ENCODE results near the gene IRF2.

IRF2 gene

DNA sequence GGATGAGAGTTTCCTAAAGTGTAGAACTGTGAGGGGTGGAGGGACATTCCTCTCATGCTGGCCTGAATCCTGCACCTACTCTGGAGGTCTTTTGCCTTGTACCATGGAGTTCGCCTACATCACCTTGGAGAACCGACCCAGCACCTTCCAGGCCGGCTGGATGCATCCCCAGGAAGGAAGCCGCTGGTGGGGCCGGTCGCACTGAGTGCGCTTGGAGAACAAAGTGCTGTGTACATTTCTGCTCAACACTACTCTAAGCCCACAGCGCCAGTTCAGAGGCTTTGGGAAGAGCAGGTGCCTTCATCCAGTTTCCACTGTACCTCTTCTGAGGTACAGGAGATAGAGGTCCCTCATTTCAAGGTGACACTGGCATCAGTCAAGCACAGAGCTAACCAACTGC, 15.4 kb upstream of the IRF2 start:
- peaks cover 0 to 5% of the 10 kb centered on the region in 2 donors for H3K27me3 Mint-ChIP-seq
- no peaks in the 10 kb centered on the region for H3K9me3 Mint-ChIP-seq
- no peak overlapping the region for H3K27ac Mint-ChIP-seq
- no peak overlapping the region for H3K4me3 Mint-ChIP-seq
- H3K4me1 Mint-ChIP-seq (ENCODE audit: low read depth in 2 of 2) = no peaks in the 10 kb centered on the region
- no peak for DNase-seq
- no peak for ATAC-seq (replicated peaks)
- no peaks in the 10 kb centered on the region for H3K36me3 Mint-ChIP-seq (ENCODE audit: insufficient read depth)

DNA sequence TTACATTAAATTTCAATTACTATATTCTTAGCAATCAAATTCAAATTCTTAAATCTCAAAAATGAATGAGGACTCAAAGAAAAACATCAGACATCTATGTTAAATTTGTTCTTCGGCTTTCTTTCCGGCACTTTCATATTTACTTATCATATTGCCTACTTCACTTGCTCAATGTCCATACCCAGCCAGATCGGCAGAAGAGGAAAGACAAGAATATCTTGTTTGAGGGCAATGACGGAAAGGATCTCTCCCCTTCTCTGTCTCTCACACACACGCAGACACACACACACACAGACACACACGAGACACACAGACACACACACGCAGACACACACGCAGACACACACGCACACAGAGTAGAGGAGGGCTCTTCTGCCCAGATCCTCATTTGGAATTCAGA, 13.2 kb upstream of the IRF2 start:
- ATAC-seq (replicated peaks) (no peak), DNase-seq (no peak)
- Mint-ChIP-seq H3K4me3 (no peak overlapping the region), H3K36me3 (ENCODE audit: insufficient read depth) (no peaks in the 10 kb centered on the region), H3K4me1 (ENCODE audit: low read depth in 2 of 2) (peaks cover 0 to 3% of the 10 kb centered on the region in 2 donors), H3K27me3 (peaks cover 0 to 5% of the 10 kb centered on the region in 2 donors), H3K27ac (no peak overlapping the region), H3K9me3 (no peaks in the 10 kb centered on the region)

DNA sequence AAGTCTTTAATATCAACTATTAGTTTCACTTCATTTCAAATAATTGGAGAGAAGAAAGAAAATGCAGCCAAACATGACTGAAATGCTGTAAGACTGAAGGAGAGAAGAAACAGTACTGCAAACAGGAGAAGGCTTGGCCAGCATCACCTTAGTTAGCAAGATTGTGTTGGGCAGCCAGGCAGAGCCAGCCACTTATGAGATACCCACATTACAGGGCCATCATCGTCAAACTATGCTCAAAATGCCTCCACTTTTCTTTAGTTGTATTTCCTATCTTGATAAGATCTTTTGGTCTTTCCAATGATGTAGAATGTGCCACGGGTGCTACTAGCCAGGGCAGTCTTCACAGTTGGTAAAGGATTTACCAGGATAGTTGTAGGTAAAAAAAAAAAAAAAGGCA, 10.9 kb upstream of the IRF2 start:
- Mint-ChIP-seq H3K36me3 (ENCODE audit: insufficient read depth) (no peaks in the 10 kb centered on the region), H3K9me3 (no peaks in the 10 kb centered on the region), H3K4me3 (no peak overlapping the region), H3K4me1 (ENCODE audit: low read depth in 2 of 2) (peaks cover 0 to 11% of the 10 kb centered on the region in 2 donors), H3K27me3 (no peaks in the 10 kb centered on the region), H3K27ac (no peak overlapping the region)
- ATAC-seq (replicated peaks) (no peak), DNase-seq (no peak)

DNA sequence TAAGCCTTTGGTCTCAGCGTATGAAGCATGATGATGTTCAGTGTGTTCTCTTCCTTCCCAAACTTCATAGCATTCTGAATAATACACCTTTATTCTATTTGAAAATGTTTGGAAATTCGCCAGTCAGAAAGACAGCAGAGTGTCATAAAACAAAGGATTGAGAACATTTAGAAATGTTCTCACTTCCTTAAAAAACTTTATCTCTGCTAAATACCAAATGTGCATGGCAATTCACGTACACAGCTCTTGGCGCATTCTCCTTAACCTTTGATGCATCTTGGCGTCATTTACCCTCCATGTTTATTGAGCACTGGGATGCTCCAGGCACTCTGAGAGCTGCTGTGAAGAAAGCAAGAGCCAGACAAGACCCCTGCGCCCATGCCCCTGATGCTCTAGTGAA, 7.2 kb upstream of the IRF2 start:
- no peak for ATAC-seq (replicated peaks)
- no peak overlapping the region for H3K27ac Mint-ChIP-seq
- DNase-seq = no peak
- no peaks in the 10 kb centered on the region for H3K27me3 Mint-ChIP-seq
- H3K36me3 Mint-ChIP-seq (ENCODE audit: insufficient read depth) = peaks cover 5% of the 10 kb centered on the region
- peaks cover 17 to 33% of the 10 kb centered on the region in 2 donors for H3K4me1 Mint-ChIP-seq (ENCODE audit: low read depth in 2 of 2)
- no peaks in the 10 kb centered on the region for H3K9me3 Mint-ChIP-seq
- no peak overlapping the region for H3K4me3 Mint-ChIP-seq

- Mint-ChIP-seq H3K4me3 (no peak overlapping the region), H3K27me3 (no peaks in the 10 kb centered on the region), H3K9me3 (no peaks in the 10 kb centered on the region), H3K4me1 (ENCODE audit: low read depth in 2 of 2) (peaks cover 29 to 44% of the 10 kb centered on the region in 2 donors), H3K36me3 (ENCODE audit: insufficient read depth) (peaks cover 23% of the 10 kb centered on the region), H3K27ac (peak overlapping the region in 1 of 2 donors; percentile 51)
- DNase-seq (no peak), ATAC-seq (replicated peaks) (no peak)
Observed at GRCh38 chr4:184479516-184479950, 5.2 kb upstream of the IRF2 start.

DNA sequence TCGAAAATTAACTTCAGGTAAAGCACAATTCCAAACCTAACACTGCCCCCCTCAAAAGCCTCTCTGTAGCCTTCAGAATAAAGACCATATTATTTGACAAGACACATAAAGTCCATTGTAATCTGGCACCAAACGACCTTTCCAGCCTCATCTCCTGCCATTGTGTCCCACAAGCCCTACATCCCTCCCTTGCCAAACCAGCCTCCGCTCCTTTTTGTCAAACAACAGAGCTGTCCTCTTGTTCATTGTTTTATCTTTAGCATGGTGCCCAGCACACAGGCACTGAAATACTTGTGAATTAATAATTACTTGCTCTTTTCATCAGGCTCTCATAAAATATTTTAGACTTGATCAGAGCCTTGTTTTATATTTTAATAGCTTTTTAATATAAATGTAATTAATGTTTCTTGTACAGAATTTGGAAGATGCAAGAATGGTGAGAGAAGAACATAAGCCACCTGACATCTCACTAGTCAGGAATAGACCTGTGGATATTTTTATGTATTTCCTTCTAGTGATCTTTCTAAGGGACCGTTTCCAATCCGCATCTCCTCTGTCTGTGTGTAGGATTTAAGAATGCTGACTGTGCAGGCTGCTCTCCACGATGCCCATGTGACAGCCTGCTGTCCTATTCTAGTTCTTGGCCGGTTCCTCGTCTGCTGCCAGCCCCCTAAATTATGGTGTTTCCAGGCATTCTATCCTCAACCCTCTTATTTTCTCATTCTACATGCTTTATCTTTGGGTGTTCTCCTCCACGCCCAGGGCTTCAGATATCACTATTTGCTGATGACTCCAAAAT, 3.0 kb upstream of the IRF2 start:
- Mint-ChIP-seq H3K27me3 (no peaks in the 10 kb centered on the region), H3K27ac (peak overlapping the region; percentile 99 to 100), H3K36me3 (ENCODE audit: insufficient read depth) (peaks cover 34% of the 10 kb centered on the region), H3K4me3 (peak overlapping the region; percentile 97 to 99), H3K4me1 (ENCODE audit: low read depth in 2 of 2) (peaks cover 29 to 42% of the 10 kb centered on the region in 2 donors), H3K9me3 (no peaks in the 10 kb centered on the region)
- ATAC-seq (replicated peaks) (no peak), DNase-seq (no peak)

DNA sequence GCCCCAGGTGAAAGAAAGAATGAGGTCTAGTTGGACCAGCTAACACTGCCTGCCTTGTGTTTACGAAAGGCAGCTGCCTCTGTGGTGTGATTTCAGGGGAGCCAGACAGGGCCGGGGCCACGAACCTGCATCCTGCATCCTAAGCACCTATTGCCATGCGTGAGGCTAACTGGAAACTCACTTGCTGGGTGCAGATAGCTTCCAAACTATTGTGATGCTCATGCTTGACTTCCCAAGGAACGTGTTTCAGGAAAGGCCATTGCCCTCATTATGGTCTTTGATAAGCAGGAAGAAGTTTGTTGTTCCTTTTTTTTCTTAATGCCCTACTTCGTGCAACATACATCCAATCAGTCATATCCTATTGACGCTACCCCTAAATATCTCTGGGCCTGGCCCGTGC, 2.3 kb upstream of the IRF2 start:
- Mint-ChIP-seq H3K4me1 (ENCODE audit: low read depth in 2 of 2) (peaks cover 36 to 46% of the 10 kb centered on the region in 2 donors), H3K27ac (peak overlapping the region; percentile 99 to 100), H3K9me3 (no peaks in the 10 kb centered on the region), H3K36me3 (ENCODE audit: insufficient read depth) (peaks cover 41% of the 10 kb centered on the region), H3K27me3 (no peaks in the 10 kb centered on the region), H3K4me3 (peak overlapping the region; percentile 97 to 99)
- ATAC-seq (replicated peaks) = no peak
- peak in 2 of 3 experiments; percentile 18 to 32 for DNase-seq

- Mint-ChIP-seq H3K9me3 (no peaks in the 10 kb centered on the region), H3K4me1 (ENCODE audit: low read depth in 2 of 2) (peaks cover 42 to 48% of the 10 kb centered on the region in 2 donors), H3K4me3 (peak overlapping the region; percentile 97 to 99), H3K27ac (peak overlapping the region; percentile 99 to 100), H3K36me3 (ENCODE audit: insufficient read depth) (peaks cover 43% of the 10 kb centered on the region), H3K27me3 (no peaks in the 10 kb centered on the region)
- ATAC-seq (replicated peaks) = no peak
- no peak for DNase-seq
Observed at GRCh38 chr4:184475498-184475897, 1.1 kb upstream of the IRF2 start.

GRCh38 chr4:184475096-184475461, 729 bp upstream of the IRF2 start:
- DNase-seq = peak in 1 of 3 experiments; percentile 20
- Mint-ChIP-seq H3K9me3 (no peaks in the 10 kb centered on the region), H3K27ac (peak overlapping the region; percentile 99 to 100), H3K27me3 (no peaks in the 10 kb centered on the region), H3K36me3 (ENCODE audit: insufficient read depth) (peaks cover 45% of the 10 kb centered on the region), H3K4me1 (ENCODE audit: low read depth in 2 of 2) (peaks cover 45 to 52% of the 10 kb centered on the region in 2 donors), H3K4me3 (peak overlapping the region; percentile 97 to 99)
- peak; percentile 17 for ATAC-seq (replicated peaks)

- Mint-ChIP-seq H3K36me3 (ENCODE audit: insufficient read depth) (peaks cover 57% of the 10 kb centered on the region), H3K4me1 (ENCODE audit: low read depth in 2 of 2) (peaks cover 48 to 57% of the 10 kb centered on the region in 2 donors), H3K27me3 (no peaks in the 10 kb centered on the region), H3K4me3 (peak overlapping the region; percentile 97 to 99), H3K27ac (peak overlapping the region; percentile 99 to 100), H3K9me3 (no peaks in the 10 kb centered on the region)
- DNase-seq = peak; percentile 29 to 38 (median 34)
- peak; percentile 36 for ATAC-seq (replicated peaks)
Observed at GRCh38 chr4:184473499-184474262, 669 bp downstream of the IRF2 start.

GRCh38 chr4:184472614-184473498, 1.5 kb downstream of the IRF2 start:
- no peaks in the 10 kb centered on the region for H3K27me3 Mint-ChIP-seq
- ATAC-seq (replicated peaks) = peak; percentile 21
- peaks cover 62% of the 10 kb centered on the region for H3K36me3 Mint-ChIP-seq (ENCODE audit: insufficient read depth)
- DNase-seq = peak in 2 of 3 experiments; percentile 39 to 46
- peak overlapping the region; percentile 87 to 89 for H3K4me3 Mint-ChIP-seq
- peaks cover 47 to 61% of the 10 kb centered on the region in 2 donors for H3K4me1 Mint-ChIP-seq (ENCODE audit: low read depth in 2 of 2)
- no peaks in the 10 kb centered on the region for H3K9me3 Mint-ChIP-seq
- peak overlapping the region; percentile 81 to 89 for H3K27ac Mint-ChIP-seq

GRCh38 chr4:184471881-184472613, 2.3 kb downstream of the IRF2 start:
- DNase-seq (no peak), ATAC-seq (replicated peaks) (no peak)
- Mint-ChIP-seq H3K4me3 (peak overlapping the region; percentile 87 to 89), H3K27ac (peak overlapping the region; percentile 81 to 89), H3K4me1 (ENCODE audit: low read depth in 2 of 2) (peaks cover 45 to 61% of the 10 kb centered on the region in 2 donors), H3K9me3 (no peaks in the 10 kb centered on the region), H3K36me3 (ENCODE audit: insufficient read depth) (peaks cover 62% of the 10 kb centered on the region), H3K27me3 (no peaks in the 10 kb centered on the region)
